Naive thymus-derived CD8-positive, alpha-beta T cell (primary cell): ENCODE measurements around the gene RPS6KA4. TPM values are rescaled to one million over a fixed set of nuclear protein-coding genes. Genes with fewer than 3 reads are reported as not detected.
"Not testable (repeated sequence)": the region's sequence is repeated elsewhere in the genome, so short reads cannot be mapped to it uniquely, and the experiment has no call there.

Source experiments
- ATAC-seq, 2 donors: fragments of 150-1000 bp; cut with Tn5 transposase in 1 of 2; sonication (Bioruptor Pico), chemical (Tn5 transposase) in 1 of 2; 1 replicate in 1 of 2; 2 replicates in 1 of 2; pipeline ENCODE4 v1.10.0; 2021; ENCODE audit warnings: mild to moderate bottlenecking in 2 of 2, moderate library complexity in 2 of 2
- POLR2A ChIA-PET: fragments of 350-600 bp; sonication (Branson Sonifier 250); formaldehyde crosslinking; loops from one replicate; lab custom pipeline; 2021; ENCODE audit warnings: antibody characterized with exemption; lab: Charles Lee
- DNase-seq, 10 donors: peaks; one replicate each; pipeline versions ENCODE4 v3.0.0 to v3.0.0-alpha.2; 2020 to 2022
- H3K27ac Mint-ChIP-seq, 10 donors: one replicate each; pipeline ENCODE4 v1.8.0; 2020 to 2022; ENCODE audit warnings: mild to moderate bottlenecking in 10 of 10, mixed read lengths in 10 of 10, moderate library complexity in 4 of 10, inconsistent platforms in 1 of 10
- H3K27me3 Mint-ChIP-seq, 5 donors: one replicate each; pipeline ENCODE4 v1.8.0; 2021 to 2022; ENCODE audit warnings: mixed read lengths in 5 of 5
- H3K36me3 Mint-ChIP-seq, 3 donors: one replicate each; pipeline ENCODE4 v1.8.0; 2020 to 2022; ENCODE audit warnings: mixed read lengths in 3 of 3, mild to moderate bottlenecking in 2 of 3, inconsistent platforms in 1 of 3
- H3K4me1 Mint-ChIP-seq, 4 donors: one replicate each; pipeline ENCODE4 v1.8.0; 2021 to 2022; ENCODE audit warnings: mixed read lengths in 4 of 4
- H3K4me3 Mint-ChIP-seq, 10 donors: one replicate each; pipeline ENCODE4 v1.8.0; 2020 to 2022; ENCODE audit warnings: mild to moderate bottlenecking in 10 of 10, mixed read lengths in 10 of 10, moderate library complexity in 6 of 10, inconsistent platforms in 1 of 10
- H3K9me3 Mint-ChIP-seq, 9 donors: one replicate each; pipeline ENCODE4 v1.8.0; 2020 to 2022; ENCODE audit warnings: mixed read lengths in 9 of 9, mild to moderate bottlenecking in 3 of 9, inconsistent platforms in 1 of 9, moderate library complexity in 1 of 9
- polyA plus RNA-seq, 3 donors: library from polyadenylated mRNA; unstranded; fragments of 300-500 nt; fragmentation: Illumina TruSeq; gene quantifications; one replicate each; pipeline ENCODE4 v1.2.3, GENCODE V29; 2021
- total RNA-seq, 8 experiments: library from RNA in 2 of 8; stranded (reverse) in 2 of 8; gene quantifications; one replicate each; pipeline ENCODE4 v1.2.3 and lab custom pipeline; 2021 to 2026

The RPS6KA4 gene
- total and polyA plus RNA-seq, 5 experiments from 2014 or later, result 4.3 to 23.3 (median 5.1) TPM

GRCh38 chr11:64318766-64319761 is 39.9 kb upstream of the RPS6KA4 start:
- POLR2A ChIA-PET, result interaction anchor here (1.3 to 3.8 kb wide), 7 partner anchors 12 to 425 kb away, joined by 3 to 73 read pairs (median 14); partner anchors contain the start of genes CCDC88B, RASGRP2, RPS6KA4 and STIP1
- H3K27me3 Mint-ChIP-seq, result no peaks in the 10 kb centered on the region
- H3K27ac Mint-ChIP-seq, result peak overlapping the region; percentile 90 to 100 (median 99)
- H3K36me3 Mint-ChIP-seq, result peaks cover 0 to 36% (median 3%) of the 10 kb centered on the region in 3 donors
- ATAC-seq (no peak), DNase-seq (no peak)
- peaks cover 22 to 42% (median 38%) of the 10 kb centered on the region in 4 donors for H3K4me1 Mint-ChIP-seq
- no peaks in the 10 kb centered on the region for H3K9me3 Mint-ChIP-seq
- H3K4me3 Mint-ChIP-seq, result peak overlapping the region; percentile 90 to 97 (median 94)

GRCh38 chr11:64320556-64320955 is 38.4 kb upstream of the RPS6KA4 start:
- POLR2A ChIA-PET, result interaction anchor here (0.7 to 1.3 kb wide), 2 partner anchors 11 to 26 kb away, joined by 3 read pairs; no protein-coding TSS in a partner anchor
- no peak for DNase-seq

DNA sequence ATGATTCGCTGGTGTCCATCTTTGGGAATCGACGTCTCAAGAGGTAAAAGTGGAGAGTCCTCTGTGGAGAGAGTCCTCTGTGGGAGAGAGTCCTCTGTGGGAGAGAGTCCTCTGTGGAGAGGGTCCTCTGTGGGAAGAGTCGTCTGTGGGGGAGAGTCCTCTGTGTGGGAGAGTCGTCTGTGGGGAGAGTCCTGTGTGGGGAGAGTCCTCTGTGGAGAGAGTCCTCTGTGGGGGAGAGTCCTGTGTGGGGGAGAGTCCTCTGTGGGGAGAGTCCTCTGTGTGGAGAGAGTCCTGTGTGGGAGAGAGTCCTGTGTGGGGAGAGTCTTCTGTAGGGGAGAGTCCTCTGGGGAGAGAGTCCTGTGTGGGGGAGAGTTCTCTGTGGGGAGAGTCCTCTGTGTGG is 37.9 kb upstream of the RPS6KA4 start:
- Mint-ChIP-seq H3K4me3 (peak overlapping the region in 3 of 10 donors; percentile 15 to 73 (median 30)), H3K36me3 (peaks cover 0 to 31% (median 3%) of the 10 kb centered on the region in 3 donors), H3K4me1 (peaks cover 22 to 42% (median 35%) of the 10 kb centered on the region in 4 donors), H3K9me3 (no peaks in the 10 kb centered on the region), H3K27me3 (no peaks in the 10 kb centered on the region), H3K27ac (peak overlapping the region in 7 of 10 donors; percentile 18 to 97 (median 63))
- POLR2A ChIA-PET, result interaction anchor here (0.6 kb wide), 1 partner anchor 132 kb away, joined by 3 read pairs; no protein-coding TSS in a partner anchor
- ATAC-seq (no peak), DNase-seq (no peak)

More at GRCh38 chr11:64320556-64320955, 38.4 kb upstream of the RPS6KA4 start:
- no peak for ATAC-seq
- Mint-ChIP-seq H3K36me3 (peaks cover 0 to 31% (median 3%) of the 10 kb centered on the region in 3 donors), H3K9me3 (no peaks in the 10 kb centered on the region), H3K4me1 (peaks cover 22 to 42% (median 35%) of the 10 kb centered on the region in 4 donors), H3K27ac (peak overlapping the region in 8 of 10 donors; percentile 31 to 97 (median 57)), H3K27me3 (no peaks in the 10 kb centered on the region), H3K4me3 (peak overlapping the region in 2 of 10 donors; percentile 11 to 72)

- ATAC-seq, result no peak
- POLR2A ChIA-PET, result interaction anchor here (0.6 kb wide), 1 partner anchor 131 kb away, joined by 3 read pairs; no protein-coding TSS in a partner anchor
- H3K4me3 Mint-ChIP-seq, result peak overlapping the region in 2 of 10 donors; percentile 30 to 73
Measured at GRCh38 chr11:64321533-64321932, 37.4 kb upstream of the RPS6KA4 start.

DNA sequence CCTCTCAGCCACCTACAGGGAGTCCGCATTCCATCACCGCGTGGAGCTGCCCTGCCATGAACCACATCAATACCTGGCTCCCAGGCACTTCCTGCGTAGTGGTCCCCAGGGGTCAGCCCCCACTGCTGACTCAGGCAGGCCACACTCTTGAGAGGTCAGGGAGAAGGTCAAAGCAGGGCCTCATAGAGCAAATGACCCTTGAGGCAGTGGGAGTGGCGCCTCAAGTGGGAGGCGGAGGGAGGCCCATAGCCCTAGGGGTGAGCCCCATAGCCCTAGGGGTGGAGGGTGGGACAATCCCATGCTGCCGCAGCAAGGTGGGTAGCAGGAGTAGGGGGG is 36.1 kb upstream of the RPS6KA4 start:
- no peak overlapping the region for H3K4me3 Mint-ChIP-seq
- no peak for ATAC-seq
- peak overlapping the region in 1 of 10 donors; percentile 71 for H3K27ac Mint-ChIP-seq
- H3K36me3 Mint-ChIP-seq, result peaks cover 0 to 28% (median 3%) of the 10 kb centered on the region in 3 donors
- no peak for DNase-seq
- H3K4me1 Mint-ChIP-seq, result peaks cover 15 to 28% (median 24%) of the 10 kb centered on the region in 4 donors
- H3K27me3 Mint-ChIP-seq, result no peaks in the 10 kb centered on the region
- no peaks in the 10 kb centered on the region for H3K9me3 Mint-ChIP-seq
- POLR2A ChIA-PET, result no interaction called here

More at GRCh38 chr11:64321533-64321932, 37.4 kb upstream of the RPS6KA4 start:
- H3K27ac Mint-ChIP-seq, result peak overlapping the region in 2 of 10 donors; percentile 70 to 97
- H3K9me3 Mint-ChIP-seq, result no peaks in the 10 kb centered on the region
- peaks cover 0 to 31% (median 3%) of the 10 kb centered on the region in 3 donors for H3K36me3 Mint-ChIP-seq
- peaks cover 22 to 39% (median 31%) of the 10 kb centered on the region in 4 donors for H3K4me1 Mint-ChIP-seq
- H3K27me3 Mint-ChIP-seq, result no peaks in the 10 kb centered on the region
- no peak for DNase-seq

GRCh38 chr11:64323373-64323772 is 35.6 kb upstream of the RPS6KA4 start:
- no peak for ATAC-seq
- Mint-ChIP-seq H3K36me3 (peaks cover 0 to 28% (median 3%) of the 10 kb centered on the region in 3 donors), H3K4me3 (no peak overlapping the region), H3K27me3 (no peaks in the 10 kb centered on the region), H3K4me1 (peaks cover 14 to 23% (median 22%) of the 10 kb centered on the region in 4 donors), H3K27ac (no peak overlapping the region), H3K9me3 (no peaks in the 10 kb centered on the region)
- POLR2A ChIA-PET, result no interaction called here
- no peak for DNase-seq

- not testable (repeated sequence) for ATAC-seq, H3K27me3 Mint-ChIP-seq, H3K9me3 Mint-ChIP-seq, DNase-seq, H3K4me3 Mint-ChIP-seq
- POLR2A ChIA-PET, result interaction anchor here (1.1 to 1.3 kb wide), 2 partner anchors 18 to 29 kb away, joined by 3 read pairs; no protein-coding TSS in a partner anchor
- Mint-ChIP-seq H3K36me3 (peaks cover 0 to 28% (median 3%) of the 10 kb centered on the region in 3 donors), H3K27ac (peak overlapping the region in 1 of 10 donors; percentile 68), H3K4me1 (peaks cover 12 to 20% (median 19%) of the 10 kb centered on the region in 4 donors)
Measured at GRCh38 chr11:64323984-64324383, 35.0 kb upstream of the RPS6KA4 start.

- Mint-ChIP-seq H3K4me1 (peaks cover 8 to 13% (median 11%) of the 10 kb centered on the region in 4 donors), H3K27ac (no peak overlapping the region), H3K36me3 (peaks cover 0 to 26% (median 3%) of the 10 kb centered on the region in 3 donors), H3K4me3 (no peak overlapping the region), H3K27me3 (no peaks in the 10 kb centered on the region), H3K9me3 (no peaks in the 10 kb centered on the region)
- DNase-seq (no peak), ATAC-seq (no peak)
- POLR2A ChIA-PET, result interaction anchor here (0.7 to 1.3 kb wide), 3 partner anchors 15 to 28 kb away, joined by 3 read pairs; partner anchors contain the start of gene CCDC88B
Measured at GRCh38 chr11:64324692-64325469, 34.1 kb upstream of the RPS6KA4 start.

DNA sequence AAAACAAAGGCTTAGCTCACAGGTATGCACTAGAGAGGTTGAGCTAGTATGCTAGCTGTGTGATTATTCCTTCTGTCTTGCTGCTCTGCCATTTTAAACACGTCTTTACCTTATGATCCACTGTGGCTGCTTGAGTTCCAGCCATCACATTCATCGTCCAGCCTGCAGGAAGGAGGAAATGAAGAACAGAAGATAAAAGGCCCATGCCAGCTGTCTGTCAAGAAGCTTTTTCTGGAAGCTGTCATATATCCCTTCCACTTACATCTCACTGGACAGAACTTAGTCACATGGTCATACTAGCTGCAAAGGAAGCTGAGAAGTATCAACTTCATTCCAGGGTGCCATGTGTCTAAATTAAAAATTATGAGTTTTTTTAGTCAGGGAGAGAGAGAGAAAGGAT is 31.6 kb upstream of the RPS6KA4 start:
- H3K9me3 Mint-ChIP-seq, result no peaks in the 10 kb centered on the region
- no peak overlapping the region for H3K4me3 Mint-ChIP-seq
- H3K27me3 Mint-ChIP-seq, result no peaks in the 10 kb centered on the region
- peaks cover 4 to 12% (median 9%) of the 10 kb centered on the region in 4 donors for H3K4me1 Mint-ChIP-seq
- no peak overlapping the region for H3K27ac Mint-ChIP-seq
- ATAC-seq (no peak), DNase-seq (no peak)
- POLR2A ChIA-PET, result no interaction called here
- peaks cover 0 to 2% (median 0%) of the 10 kb centered on the region in 3 donors for H3K36me3 Mint-ChIP-seq

DNA sequence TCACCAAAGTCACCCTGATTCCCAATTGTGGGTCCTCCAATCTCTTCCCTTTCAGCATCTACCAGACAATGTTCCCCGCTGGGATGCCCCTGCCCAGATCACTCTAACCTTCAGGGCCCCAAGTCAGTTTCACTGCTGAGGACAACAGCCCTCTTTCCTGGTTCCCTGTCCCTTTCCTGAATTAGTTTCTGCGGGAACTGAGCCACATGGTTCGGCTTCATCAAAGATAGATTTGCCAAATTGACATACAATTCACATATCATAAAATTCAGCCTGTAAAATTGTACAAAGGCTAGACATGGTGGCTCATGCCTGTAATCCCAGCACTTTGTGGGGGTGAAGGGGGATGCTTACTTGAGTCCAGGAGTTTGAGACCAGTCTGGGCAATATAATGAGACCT is 31.0 kb upstream of the RPS6KA4 start:
- ATAC-seq (no peak), DNase-seq (no peak)
- no peak overlapping the region for H3K4me3 Mint-ChIP-seq
- peaks cover 0 to 2% (median 0%) of the 10 kb centered on the region in 3 donors for H3K36me3 Mint-ChIP-seq
- no peaks in the 10 kb centered on the region for H3K9me3 Mint-ChIP-seq
- peaks cover 4 to 12% (median 9%) of the 10 kb centered on the region in 4 donors for H3K4me1 Mint-ChIP-seq
- POLR2A ChIA-PET, result no interaction called here
- H3K27ac Mint-ChIP-seq, result no peak overlapping the region
- no peaks in the 10 kb centered on the region for H3K27me3 Mint-ChIP-seq

DNA sequence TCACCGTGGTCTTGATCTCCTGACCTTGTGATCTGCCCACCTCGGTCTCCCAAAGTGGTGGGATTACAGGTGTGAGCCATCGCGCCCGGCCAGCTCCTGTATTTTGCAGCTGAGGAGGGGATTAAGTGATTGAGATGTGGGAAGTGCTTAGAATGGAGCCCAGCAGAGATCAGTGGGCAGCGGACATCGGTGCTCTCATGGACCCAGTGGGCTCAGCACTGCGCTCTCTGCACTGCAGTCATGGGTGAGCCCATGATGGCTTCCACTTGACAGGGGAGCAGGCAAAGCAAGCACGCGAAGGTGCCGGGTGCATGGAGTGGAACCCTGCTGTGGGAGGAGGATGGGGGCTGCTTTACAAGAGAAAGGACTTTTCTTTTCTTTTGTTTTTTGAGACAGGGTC is 28.1 kb upstream of the RPS6KA4 start:
- POLR2A ChIA-PET, result interaction anchor here (0.6 to 2.9 kb wide), 3 partner anchors 11 to 135 kb away, joined by 3 to 13 read pairs (median 5); partner anchors contain the start of genes PRDX5 and TRMT112
- DNase-seq (no peak), ATAC-seq (no peak)
- Mint-ChIP-seq H3K36me3 (peaks cover 0 to 8% (median 0%) of the 10 kb centered on the region in 3 donors), H3K4me3 (no peak overlapping the region), H3K27me3 (no peaks in the 10 kb centered on the region), H3K4me1 (peaks cover 4 to 19% (median 9%) of the 10 kb centered on the region in 4 donors), H3K27ac (peak overlapping the region in 2 of 10 donors; percentile 18 to 48), H3K9me3 (no peaks in the 10 kb centered on the region)
